HCT116 (cell line): ENCODE data around the gene EDNRA.

Source experiments
- CBX3 ChIP-seq: IDR thresholded peaks from 2 replicates; pipeline ENCODE4 v1.6.1; 2012; ENCODE audit warnings: low read depth
- CEBPB ChIP-seq: IDR thresholded peaks from 2 replicates; pipeline ENCODE4 v1.6.1; 2012; ENCODE audit warnings: low read depth
- CTCF ChIP-seq, 3 experiments: fragments of 200-600 bp in 1 of 3; sonication (generic) in 1 of 3; IDR thresholded peaks in 2 of 3; conservative IDR thresholded peaks in 1 of 3; 2 replicates each; pipeline ENCODE4 v1.5.1; 2012 to 2017; ENCODE audit warnings: low read depth in 2 of 3, low read length in 2 of 3, antibody characterized with exemption in 1 of 3, borderline replicate concordance in 1 of 3, control low read depth in 1 of 3, mild to moderate bottlenecking in 1 of 3, mixed read lengths in 1 of 3, mixed run types in 1 of 3, moderate library complexity in 1 of 3; ENCODE audit not compliant: insufficient read depth in 1 of 3
- JUND ChIP-seq: IDR thresholded peaks from 2 replicates; pipeline ENCODE4 v1.6.1; 2012
- SIN3A ChIP-seq: IDR thresholded peaks from 2 replicates; pipeline ENCODE4 v1.6.1; 2012; ENCODE audit warnings: low read depth
- SP1 ChIP-seq: IDR thresholded peaks from 2 replicates; pipeline ENCODE4 v1.6.1; 2012; ENCODE audit warnings: low read depth
- ZNF274 ChIP-seq: fragments of 200-500 bp; sonication (Bioruptor generic); IDR thresholded peaks from 2 replicates; pipeline ENCODE4 v1.6.1; 2014; ENCODE audit warnings: mild to moderate bottlenecking, low read depth, low read length, inconsistent platforms

DNA sequence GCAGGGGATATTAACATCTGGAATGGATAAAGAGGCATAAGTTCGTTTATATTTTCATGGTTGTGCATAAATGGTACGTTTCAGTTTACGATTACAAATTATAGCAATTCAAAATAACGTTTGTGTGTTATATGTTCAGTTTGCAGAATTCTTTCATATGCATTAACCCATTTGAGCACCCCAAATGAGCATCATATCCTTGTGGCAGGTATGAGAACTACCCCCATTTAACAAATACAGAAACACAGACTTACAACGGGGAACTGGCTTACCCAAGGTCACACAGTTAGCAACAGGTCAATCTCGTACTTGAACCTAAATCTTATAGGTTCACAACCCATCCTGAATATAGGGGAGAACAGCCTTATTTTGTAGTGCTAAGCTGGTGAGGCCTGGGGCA lies 33.1 kb downstream of the EDNRA start:
- TF ChIP-seq CTCF (IDR thresholded peaks at IDR 0.05 in 2 of 3, conservative IDR thresholded peaks at IDR 0.05 in 1 of 3; ENCODE audit: borderline replicate concordance in 1 of 3, insufficient read depth in 1 of 3, low read depth in 2 of 3, low read length in 2 of 3) (peak in 2 of 3 experiments; percentile 9 to 49; a peak in 2 of 6 replicates), CEBPB (no peak), SIN3A (no peak), SP1 (no peak), JUND (no peak), ZNF274 (no peak), CBX3 (no peak)
